ENCODE data around the gene VAMP5.

DNA sequence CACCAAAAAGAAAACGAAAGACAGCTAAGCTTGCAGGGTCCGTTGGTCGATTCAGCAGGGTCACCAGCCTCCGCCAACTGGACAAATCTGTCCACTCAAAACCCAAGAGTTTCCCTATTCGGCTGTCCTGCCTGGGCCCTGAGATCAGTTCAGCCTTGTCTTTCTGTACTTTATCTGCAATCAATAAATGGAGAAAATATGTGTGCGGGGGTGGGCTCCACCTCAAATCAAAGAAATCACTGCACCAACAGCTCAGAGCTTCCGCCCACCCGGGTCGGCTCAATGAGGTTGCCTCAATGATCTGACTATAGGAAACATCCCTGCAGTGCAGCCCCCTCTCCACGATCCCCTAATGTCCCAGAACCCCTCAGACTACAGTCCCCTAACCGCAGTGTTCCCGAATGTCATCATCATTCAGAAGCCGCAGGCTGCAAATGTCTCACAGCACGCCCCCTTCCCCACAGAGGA, 23.4 kb upstream of the VAMP5 start:
- TF ChIP-seq, protein P1, sequence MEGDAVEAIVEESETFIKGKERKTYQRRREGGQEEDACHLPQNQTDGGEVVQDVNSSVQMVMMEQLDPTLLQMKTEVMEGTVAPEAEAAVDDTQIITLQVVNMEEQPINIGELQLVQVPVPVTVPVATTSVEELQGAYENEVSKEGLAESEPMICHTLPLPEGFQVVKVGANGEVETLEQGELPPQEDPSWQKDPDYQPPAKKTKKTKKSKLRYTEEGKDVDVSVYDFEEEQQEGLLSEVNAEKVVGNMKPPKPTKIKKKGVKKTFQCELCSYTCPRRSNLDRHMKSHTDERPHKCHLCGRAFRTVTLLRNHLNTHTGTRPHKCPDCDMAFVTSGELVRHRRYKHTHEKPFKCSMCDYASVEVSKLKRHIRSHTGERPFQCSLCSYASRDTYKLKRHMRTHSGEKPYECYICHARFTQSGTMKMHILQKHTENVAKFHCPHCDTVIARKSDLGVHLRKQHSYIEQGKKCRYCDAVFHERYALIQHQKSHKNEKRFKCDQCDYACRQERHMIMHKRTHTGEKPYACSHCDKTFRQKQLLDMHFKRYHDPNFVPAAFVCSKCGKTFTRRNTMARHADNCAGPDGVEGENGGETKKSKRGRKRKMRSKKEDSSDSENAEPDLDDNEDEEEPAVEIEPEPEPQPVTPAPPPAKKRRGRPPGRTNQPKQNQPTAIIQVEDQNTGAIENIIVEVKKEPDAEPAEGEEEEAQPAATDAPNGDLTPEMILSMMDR (conservative IDR thresholded peaks at IDR 0.05; ENCODE audit: low read depth in 2 of 2) = no peak
- TF ChIP-seq, protein P2, sequence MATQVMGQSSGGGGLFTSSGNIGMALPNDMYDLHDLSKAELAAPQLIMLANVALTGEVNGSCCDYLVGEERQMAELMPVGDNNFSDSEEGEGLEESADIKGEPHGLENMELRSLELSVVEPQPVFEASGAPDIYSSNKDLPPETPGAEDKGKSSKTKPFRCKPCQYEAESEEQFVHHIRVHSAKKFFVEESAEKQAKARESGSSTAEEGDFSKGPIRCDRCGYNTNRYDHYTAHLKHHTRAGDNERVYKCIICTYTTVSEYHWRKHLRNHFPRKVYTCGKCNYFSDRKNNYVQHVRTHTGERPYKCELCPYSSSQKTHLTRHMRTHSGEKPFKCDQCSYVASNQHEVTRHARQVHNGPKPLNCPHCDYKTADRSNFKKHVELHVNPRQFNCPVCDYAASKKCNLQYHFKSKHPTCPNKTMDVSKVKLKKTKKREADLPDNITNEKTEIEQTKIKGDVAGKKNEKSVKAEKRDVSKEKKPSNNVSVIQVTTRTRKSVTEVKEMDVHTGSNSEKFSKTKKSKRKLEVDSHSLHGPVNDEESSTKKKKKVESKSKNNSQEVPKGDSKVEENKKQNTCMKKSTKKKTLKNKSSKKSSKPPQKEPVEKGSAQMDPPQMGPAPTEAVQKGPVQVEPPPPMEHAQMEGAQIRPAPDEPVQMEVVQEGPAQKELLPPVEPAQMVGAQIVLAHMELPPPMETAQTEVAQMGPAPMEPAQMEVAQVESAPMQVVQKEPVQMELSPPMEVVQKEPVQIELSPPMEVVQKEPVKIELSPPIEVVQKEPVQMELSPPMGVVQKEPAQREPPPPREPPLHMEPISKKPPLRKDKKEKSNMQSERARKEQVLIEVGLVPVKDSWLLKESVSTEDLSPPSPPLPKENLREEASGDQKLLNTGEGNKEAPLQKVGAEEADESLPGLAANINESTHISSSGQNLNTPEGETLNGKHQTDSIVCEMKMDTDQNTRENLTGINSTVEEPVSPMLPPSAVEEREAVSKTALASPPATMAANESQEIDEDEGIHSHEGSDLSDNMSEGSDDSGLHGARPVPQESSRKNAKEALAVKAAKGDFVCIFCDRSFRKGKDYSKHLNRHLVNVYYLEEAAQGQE (IDR thresholded peaks at IDR 0.05; ENCODE audit: unreplicated experiment) = no peak
- TF ChIP-seq EZH2 (IDR thresholded peaks at IDR 0.05; ENCODE audit: low read depth, unreplicated experiment) (no peak), POLR2AphosphoS5 (IDR thresholded peaks at IDR 0.05; ENCODE audit: low read depth) (no peak), JUNB (IDR thresholded peaks at IDR 0.05; ENCODE audit: unreplicated experiment) (no peak), STAT1 (IDR thresholded peaks at IDR 0.05; ENCODE audit: unreplicated experiment) (no peak), ZNF114 (CRISPR knock-in tag; IDR thresholded peaks at IDR 0.05) (no peak), EZH2phosphoT487 (IDR thresholded peaks at IDR 0.05; ENCODE audit: unreplicated experiment) (no peak), CREB1 (CRISPR knock-in tag; IDR thresholded peaks at IDR 0.05; ENCODE audit: low read depth) (no peak), NANOG (IDR thresholded peaks at IDR 0.05; ENCODE audit: borderline replicate concordance) (no peak), ZNF331 (CRISPR knock-in tag; IDR thresholded peaks at IDR 0.05; ENCODE audit: low read depth) (no peak)
- TF ChIP-seq, protein P3, sequence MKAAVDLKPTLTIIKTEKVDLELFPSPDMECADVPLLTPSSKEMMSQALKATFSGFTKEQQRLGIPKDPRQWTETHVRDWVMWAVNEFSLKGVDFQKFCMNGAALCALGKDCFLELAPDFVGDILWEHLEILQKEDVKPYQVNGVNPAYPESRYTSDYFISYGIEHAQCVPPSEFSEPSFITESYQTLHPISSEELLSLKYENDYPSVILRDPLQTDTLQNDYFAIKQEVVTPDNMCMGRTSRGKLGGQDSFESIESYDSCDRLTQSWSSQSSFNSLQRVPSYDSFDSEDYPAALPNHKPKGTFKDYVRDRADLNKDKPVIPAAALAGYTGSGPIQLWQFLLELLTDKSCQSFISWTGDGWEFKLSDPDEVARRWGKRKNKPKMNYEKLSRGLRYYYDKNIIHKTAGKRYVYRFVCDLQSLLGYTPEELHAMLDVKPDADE (IDR thresholded peaks at IDR 0.05) = no peak
- TF ChIP-seq, protein P4, sequence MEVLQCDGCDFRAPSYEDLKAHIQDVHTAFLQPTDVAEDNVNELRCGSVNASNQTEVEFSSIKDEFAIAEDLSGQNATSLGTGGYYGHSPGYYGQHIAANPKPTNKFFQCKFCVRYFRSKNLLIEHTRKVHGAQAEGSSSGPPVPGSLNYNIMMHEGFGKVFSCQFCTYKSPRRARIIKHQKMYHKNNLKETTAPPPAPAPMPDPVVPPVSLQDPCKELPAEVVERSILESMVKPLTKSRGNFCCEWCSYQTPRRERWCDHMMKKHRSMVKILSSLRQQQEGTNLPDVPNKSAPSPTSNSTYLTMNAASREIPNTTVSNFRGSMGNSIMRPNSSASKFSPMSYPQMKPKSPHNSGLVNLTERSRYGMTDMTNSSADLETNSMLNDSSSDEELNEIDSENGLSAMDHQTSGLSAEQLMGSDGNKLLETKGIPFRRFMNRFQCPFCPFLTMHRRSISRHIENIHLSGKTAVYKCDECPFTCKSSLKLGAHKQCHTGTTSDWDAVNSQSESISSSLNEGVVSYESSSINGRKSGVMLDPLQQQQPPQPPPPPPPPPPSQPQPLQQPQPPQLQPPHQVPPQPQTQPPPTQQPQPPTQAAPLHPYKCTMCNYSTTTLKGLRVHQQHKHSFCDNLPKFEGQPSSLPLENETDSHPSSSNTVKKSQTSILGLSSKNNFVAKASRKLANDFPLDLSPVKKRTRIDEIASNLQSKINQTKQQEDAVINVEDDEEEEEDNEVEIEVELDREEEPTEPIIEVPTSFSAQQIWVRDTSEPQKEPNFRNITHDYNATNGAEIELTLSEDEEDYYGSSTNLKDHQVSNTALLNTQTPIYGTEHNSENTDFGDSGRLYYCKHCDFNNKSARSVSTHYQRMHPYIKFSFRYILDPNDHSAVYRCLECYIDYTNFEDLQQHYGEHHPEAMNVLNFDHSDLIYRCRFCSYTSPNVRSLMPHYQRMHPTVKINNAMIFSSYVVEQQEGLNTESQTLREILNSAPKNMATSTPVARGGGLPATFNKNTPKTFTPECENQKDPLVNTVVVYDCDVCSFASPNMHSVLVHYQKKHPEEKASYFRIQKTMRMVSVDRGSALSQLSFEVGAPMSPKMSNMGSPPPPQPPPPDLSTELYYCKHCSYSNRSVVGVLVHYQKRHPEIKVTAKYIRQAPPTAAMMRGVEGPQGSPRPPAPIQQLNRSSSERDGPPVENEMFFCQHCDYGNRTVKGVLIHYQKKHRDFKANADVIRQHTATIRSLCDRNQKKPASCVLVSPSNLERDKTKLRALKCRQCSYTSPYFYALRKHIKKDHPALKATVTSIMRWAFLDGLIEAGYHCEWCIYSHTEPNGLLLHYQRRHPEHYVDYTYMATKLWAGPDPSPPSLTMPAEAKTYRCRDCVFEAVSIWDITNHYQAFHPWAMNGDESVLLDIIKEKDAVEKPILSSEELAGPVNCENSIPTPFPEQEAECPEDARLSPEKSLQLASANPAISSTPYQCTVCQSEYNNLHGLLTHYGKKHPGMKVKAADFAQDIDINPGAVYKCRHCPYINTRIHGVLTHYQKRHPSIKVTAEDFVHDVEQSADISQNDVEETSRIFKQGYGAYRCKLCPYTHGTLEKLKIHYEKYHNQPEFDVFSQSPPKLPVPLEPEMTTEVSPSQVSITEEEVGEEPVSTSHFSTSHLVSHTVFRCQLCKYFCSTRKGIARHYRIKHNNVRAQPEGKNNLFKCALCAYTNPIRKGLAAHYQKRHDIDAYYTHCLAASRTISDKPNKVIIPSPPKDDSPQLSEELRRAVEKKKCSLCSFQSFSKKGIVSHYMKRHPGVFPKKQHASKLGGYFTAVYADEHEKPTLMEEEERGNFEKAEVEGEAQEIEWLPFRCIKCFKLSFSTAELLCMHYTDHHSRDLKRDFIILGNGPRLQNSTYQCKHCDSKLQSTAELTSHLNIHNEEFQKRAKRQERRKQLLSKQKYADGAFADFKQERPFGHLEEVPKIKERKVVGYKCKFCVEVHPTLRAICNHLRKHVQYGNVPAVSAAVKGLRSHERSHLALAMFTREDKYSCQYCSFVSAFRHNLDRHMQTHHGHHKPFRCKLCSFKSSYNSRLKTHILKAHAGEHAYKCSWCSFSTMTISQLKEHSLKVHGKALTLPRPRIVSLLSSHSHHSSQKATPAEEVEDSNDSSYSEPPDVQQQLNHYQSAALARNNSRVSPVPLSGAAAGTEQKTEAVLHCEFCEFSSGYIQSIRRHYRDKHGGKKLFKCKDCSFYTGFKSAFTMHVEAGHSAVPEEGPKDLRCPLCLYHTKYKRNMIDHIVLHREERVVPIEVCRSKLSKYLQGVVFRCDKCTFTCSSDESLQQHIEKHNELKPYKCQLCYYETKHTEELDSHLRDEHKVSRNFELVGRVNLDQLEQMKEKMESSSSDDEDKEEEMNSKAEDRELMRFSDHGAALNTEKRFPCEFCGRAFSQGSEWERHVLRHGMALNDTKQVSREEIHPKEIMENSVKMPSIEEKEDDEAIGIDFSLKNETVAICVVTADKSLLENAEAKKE (CRISPR knock-in tag; IDR thresholded peaks at IDR 0.05) = no peak

Measured in GM23338 (cell line).